HepG2 (cell line): ENCODE data around the gene COL9A3. TPM values are rescaled to one million over a fixed set of nuclear protein-coding genes. Genes with fewer than 3 reads are reported as not detected.

Source experiments
- ATAD3A ChIP-seq: sonication (generic); formaldehyde crosslinking; IDR thresholded peaks from 2 replicates; pipeline ENCODE4 v1.4.0; 2020; ENCODE audit warnings: missing genetic modification reagents
- CHD4 ChIP-seq: fragments of 200-600 bp; sonication (generic); IDR thresholded peaks from 2 replicates; pipeline ENCODE4 v1.7.0; 2017; ENCODE audit warnings: mild to moderate bottlenecking, low read length, borderline replicate concordance
- ERF ChIP-seq: IDR thresholded peaks from 2 replicates; pipeline ENCODE4 v1.6.1; 2018; ENCODE audit warnings: missing biosample characterization, missing genetic modification reagents
- HMGA1 ChIP-seq: sonication (generic); formaldehyde crosslinking; conservative IDR thresholded peaks from 2 replicates; pipeline ENCODE4 v1.4.0; 2020; ENCODE audit warnings: missing genetic modification reagents
- NFATC3 ChIP-seq: sonication (generic); formaldehyde crosslinking; IDR thresholded peaks from 2 replicates; pipeline ENCODE4 v1.5.1; 2020; ENCODE audit warnings: mild to moderate bottlenecking, missing genetic modification reagents
- REXO4 ChIP-seq: sonication (generic); formaldehyde crosslinking; IDR thresholded peaks from 2 replicates; pipeline ENCODE4 v1.8.0; 2022; ENCODE audit warnings: missing genetic modification reagents, mild to moderate bottlenecking, borderline replicate concordance
- RFX1 ChIP-seq: fragments of 450-650 bp; IDR thresholded peaks from 2 replicates; pipeline ENCODE4 v1.6.1; 2017
- SIN3A ChIP-seq: IDR thresholded peaks from 2 replicates; pipeline ENCODE4 v1.6.1; 2011; ENCODE audit warnings: low read depth, mild to moderate bottlenecking, control low read depth, low read length, borderline replicate concordance
- SMAD9 ChIP-seq: sonication (generic); formaldehyde crosslinking; IDR thresholded peaks from 2 replicates; pipeline ENCODE4 v1.5.1; 2020; ENCODE audit warnings: mild to moderate bottlenecking, missing genetic modification reagents
- SOX6 ChIP-seq, 2 experiments: fragments of 450-650 bp in 1 of 2; sonication (generic) in 1 of 2; formaldehyde crosslinking in 1 of 2; IDR thresholded peaks; 2 replicates each; pipeline versions ENCODE4 v1.4.0 to v1.6.1; 2017 to 2020; ENCODE audit warnings: antibody characterized with exemption in 1 of 2, mild to moderate bottlenecking in 1 of 2, missing genetic modification reagents in 1 of 2
- SRSF9 ChIP-seq: fragments of 200-400 bp; formaldehyde crosslinking; IDR thresholded peaks from 2 replicates; pipeline ENCODE4 v1.6.1; 2018; ENCODE audit warnings: borderline replicate concordance, mild to moderate bottlenecking, low read depth, low read length; ENCODE audit not compliant: insufficient read depth, poor library complexity, severe bottlenecking
- XRCC5 ChIP-seq: fragments of 200-400 bp; formaldehyde crosslinking; optimal IDR thresholded peaks from 2 replicates; pipeline ENCODE3; 2017; ENCODE audit warnings: mild to moderate bottlenecking, low read length
- ZNF354B ChIP-seq: sonication (generic); formaldehyde crosslinking; IDR thresholded peaks from 2 replicates; pipeline ENCODE4 v1.8.0; 2022; ENCODE audit warnings: mild to moderate bottlenecking, missing genetic modification reagents
- ZNF569 ChIP-seq: sonication (generic); formaldehyde crosslinking; IDR thresholded peaks from 2 replicates; pipeline ENCODE4 v1.5.0; 2020; ENCODE audit warnings: mild to moderate bottlenecking, missing genetic modification reagents, moderate library complexity, borderline replicate concordance
- ZNF709 ChIP-seq: sonication (generic); formaldehyde crosslinking; IDR thresholded peaks from 2 replicates; pipeline ENCODE4 v1.5.0; 2020; ENCODE audit warnings: mild to moderate bottlenecking, missing genetic modification reagents
- polyA plus RNA-seq, 8 experiments: library from polyadenylated mRNA; depleted of rRNA in 3 of 8; stranded (reverse) in 7 of 8; unstranded in 1 of 8; fragments of >200 nt; fragmentation: Illumina TruSeq in 4 of 8; extraction: Trizol in 4 of 8; gene quantifications; 2 replicates each; pipeline versions ENCODE4 v1.2.1 to v1.2.3, GENCODE V29; 2011 to 2016; ENCODE audit warnings: low read depth in 4 of 8, missing spikeins in 1 of 8, mixed read lengths in 1 of 8; ENCODE audit not compliant: insufficient read depth in 1 of 8
- total RNA-seq, 5 experiments: library from RNA; depleted of rRNA; stranded (reverse); fragments of >200 nt; fragmentation: Illumina TruSeq; extraction: Trizol; gene quantifications; 2 replicates each; pipeline ENCODE4 v1.2.3, GENCODE V29; 2016; ENCODE audit warnings: low read depth in 1 of 5
- TF ChIP-seq, protein P1 (sequence below): sonication (generic); formaldehyde crosslinking; IDR thresholded peaks from 2 replicates; pipeline ENCODE4 v1.4.0; 2020; ENCODE audit warnings: missing genetic modification reagents; ENCODE audit errors: not compliant biosample characterization
- TF ChIP-seq, protein P2 (sequence below): sonication (generic); formaldehyde crosslinking; IDR thresholded peaks from 2 replicates; pipeline ENCODE4 v1.5.0; 2020; ENCODE audit warnings: mild to moderate bottlenecking, missing genetic modification reagents, borderline replicate concordance
- TF ChIP-seq, protein P3 (sequence below): sonication (generic); formaldehyde crosslinking; IDR thresholded peaks from 2 replicates; pipeline ENCODE4 v1.4.0; 2020; ENCODE audit warnings: mild to moderate bottlenecking, missing genetic modification reagents
- TF ChIP-seq, protein P4 (sequence below): IDR thresholded peaks from 2 replicates; pipeline ENCODE4 v1.6.1; 2012; ENCODE audit warnings: inconsistent platforms

Gene COL9A3
- total and polyA plus RNA-seq, 2 of the 13 experiments (the other 11 are each of a cell fraction or from before 2014, with no cell fraction given) = 155 to 204 TPM

DNA sequence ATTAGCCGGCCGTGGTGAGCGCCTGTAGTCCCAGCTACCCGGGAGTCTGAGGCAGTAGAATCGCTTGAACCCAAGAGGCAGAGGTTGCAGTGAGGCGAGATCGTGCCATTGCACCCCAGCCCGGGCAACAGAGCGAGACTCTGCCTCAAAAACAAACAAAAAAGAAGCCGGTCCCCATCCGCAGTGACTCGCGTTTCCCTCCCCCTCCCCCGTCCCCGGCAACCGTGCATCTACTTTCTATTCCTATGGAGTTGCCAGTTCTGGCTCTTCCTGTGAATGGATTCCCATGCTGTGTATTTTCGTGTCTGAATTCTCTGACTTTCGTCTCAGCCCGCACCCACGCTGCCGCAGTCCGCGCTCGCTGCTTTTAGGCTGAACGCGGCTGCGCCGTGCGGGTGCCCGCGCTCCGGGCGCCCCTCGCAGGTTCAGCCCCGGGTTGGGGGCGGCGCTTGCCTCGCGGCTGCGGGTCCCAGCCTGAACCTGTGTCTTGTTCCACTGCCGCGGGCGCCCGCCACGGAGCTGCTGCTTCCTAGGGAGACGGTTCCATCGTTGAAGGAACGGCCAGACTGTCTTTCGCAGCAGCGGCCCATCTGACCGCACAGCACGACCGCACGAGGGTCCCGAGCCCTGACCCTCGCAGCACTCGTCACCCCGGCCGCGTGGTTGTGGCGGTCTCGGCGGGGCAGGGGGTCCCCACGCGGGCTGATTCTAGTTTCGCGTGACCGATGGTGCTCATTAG lies 21.7 kb upstream of the COL9A3 start (continued):
- TF ChIP-seq SOX6 (IDR thresholded peaks at IDR 0.05) = no peak
- TF ChIP-seq SOX6 (CRISPR knock-in tag; IDR thresholded peaks at IDR 0.05) = no peak
- no peak for TF ChIP-seq SMAD9 (CRISPR knock-in tag)
- no peak for TF ChIP-seq RFX1
- TF ChIP-seq ERF (CRISPR knock-in tag) = peak; percentile 77
- TF ChIP-seq REXO4 (CRISPR knock-in tag) = no peak; the same call in 1 of the 2 replicates
- TF ChIP-seq ZNF709 = no peak; the same call in 1 of the 2 replicates
- no peak for TF ChIP-seq HMGA1
- TF ChIP-seq, protein P1, sequence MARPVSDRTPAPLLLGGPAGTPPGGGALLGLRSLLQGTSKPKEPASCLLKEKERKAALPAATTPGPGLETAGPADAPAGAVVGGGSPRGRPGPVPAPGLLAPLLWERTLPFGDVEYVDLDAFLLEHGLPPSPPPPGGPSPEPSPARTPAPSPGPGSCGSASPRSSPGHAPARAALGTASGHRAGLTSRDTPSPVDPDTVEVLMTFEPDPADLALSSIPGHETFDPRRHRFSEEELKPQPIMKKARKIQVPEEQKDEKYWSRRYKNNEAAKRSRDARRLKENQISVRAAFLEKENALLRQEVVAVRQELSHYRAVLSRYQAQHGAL (CRISPR knock-in tag) = no peak
- peak; percentile 97 for TF ChIP-seq CHD4
- TF ChIP-seq, protein P2, sequence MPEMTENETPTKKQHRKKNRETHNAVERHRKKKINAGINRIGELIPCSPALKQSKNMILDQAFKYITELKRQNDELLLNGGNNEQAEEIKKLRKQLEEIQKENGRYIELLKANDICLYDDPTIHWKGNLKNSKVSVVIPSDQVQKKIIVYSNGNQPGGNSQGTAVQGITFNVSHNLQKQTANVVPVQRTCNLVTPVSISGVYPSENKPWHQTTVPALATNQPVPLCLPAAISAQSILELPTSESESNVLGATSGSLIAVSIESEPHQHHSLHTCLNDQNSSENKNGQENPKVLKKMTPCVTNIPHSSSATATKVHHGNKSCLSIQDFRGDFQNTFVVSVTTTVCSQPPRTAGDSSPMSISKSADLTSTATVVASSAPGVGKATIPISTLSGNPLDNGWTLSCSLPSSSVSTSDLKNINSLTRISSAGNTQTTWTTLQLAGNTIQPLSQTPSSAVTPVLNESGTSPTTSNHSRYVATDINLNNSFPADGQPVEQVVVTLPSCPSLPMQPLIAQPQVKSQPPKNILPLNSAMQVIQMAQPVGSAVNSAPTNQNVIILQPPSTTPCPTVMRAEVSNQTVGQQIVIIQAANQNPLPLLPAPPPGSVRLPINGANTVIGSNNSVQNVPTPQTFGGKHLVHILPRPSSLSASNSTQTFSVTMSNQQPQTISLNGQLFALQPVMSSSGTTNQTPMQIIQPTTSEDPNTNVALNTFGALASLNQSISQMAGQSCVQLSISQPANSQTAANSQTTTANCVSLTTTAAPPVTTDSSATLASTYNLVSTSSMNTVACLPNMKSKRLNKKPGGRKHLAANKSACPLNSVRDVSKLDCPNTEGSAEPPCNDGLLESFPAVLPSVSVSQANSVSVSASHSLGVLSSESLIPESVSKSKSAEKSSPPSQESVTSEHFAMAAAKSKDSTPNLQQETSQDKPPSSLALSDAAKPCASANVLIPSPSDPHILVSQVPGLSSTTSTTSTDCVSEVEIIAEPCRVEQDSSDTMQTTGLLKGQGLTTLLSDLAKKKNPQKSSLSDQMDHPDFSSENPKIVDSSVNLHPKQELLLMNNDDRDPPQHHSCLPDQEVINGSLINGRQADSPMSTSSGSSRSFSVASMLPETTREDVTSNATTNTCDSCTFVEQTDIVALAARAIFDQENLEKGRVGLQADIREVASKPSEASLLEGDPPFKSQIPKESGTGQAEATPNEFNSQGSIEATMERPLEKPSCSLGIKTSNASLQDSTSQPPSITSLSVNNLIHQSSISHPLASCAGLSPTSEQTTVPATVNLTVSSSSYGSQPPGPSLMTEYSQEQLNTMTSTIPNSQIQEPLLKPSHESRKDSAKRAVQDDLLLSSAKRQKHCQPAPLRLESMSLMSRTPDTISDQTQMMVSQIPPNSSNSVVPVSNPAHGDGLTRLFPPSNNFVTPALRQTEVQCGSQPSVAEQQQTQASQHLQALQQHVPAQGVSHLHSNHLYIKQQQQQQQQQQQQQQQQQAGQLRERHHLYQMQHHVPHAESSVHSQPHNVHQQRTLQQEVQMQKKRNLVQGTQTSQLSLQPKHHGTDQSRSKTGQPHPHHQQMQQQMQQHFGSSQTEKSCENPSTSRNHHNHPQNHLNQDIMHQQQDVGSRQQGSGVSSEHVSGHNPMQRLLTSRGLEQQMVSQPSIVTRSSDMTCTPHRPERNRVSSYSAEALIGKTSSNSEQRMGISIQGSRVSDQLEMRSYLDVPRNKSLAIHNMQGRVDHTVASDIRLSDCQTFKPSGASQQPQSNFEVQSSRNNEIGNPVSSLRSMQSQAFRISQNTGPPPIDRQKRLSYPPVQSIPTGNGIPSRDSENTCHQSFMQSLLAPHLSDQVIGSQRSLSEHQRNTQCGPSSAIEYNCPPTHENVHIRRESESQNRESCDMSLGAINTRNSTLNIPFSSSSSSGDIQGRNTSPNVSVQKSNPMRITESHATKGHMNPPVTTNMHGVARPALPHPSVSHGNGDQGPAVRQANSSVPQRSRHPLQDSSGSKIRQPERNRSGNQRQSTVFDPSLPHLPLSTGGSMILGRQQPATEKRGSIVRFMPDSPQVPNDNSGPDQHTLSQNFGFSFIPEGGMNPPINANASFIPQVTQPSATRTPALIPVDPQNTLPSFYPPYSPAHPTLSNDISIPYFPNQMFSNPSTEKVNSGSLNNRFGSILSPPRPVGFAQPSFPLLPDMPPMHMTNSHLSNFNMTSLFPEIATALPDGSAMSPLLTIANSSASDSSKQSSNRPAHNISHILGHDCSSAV (CRISPR knock-in tag) = no peak
- no peak for TF ChIP-seq NFATC3 (CRISPR knock-in tag)
- TF ChIP-seq SIN3A = peak; percentile 62; the same call in 1 of the 2 replicates
- TF ChIP-seq ZNF354B (CRISPR knock-in tag) = peak; percentile 84
- TF ChIP-seq ZNF569 (CRISPR knock-in tag) = no peak
- TF ChIP-seq, protein P3, sequence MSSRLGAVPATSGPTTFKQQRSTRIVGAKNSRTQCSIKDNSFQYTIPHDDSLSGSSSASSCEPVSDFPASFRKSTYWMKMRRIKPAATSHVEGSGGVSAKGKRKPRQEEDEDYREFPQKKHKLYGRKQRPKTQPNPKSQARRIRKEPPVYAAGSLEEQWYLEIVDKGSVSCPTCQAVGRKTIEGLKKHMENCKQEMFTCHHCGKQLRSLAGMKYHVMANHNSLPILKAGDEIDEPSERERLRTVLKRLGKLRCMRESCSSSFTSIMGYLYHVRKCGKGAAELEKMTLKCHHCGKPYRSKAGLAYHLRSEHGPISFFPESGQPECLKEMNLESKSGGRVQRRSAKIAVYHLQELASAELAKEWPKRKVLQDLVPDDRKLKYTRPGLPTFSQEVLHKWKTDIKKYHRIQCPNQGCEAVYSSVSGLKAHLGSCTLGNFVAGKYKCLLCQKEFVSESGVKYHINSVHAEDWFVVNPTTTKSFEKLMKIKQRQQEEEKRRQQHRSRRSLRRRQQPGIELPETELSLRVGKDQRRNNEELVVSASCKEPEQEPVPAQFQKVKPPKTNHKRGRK (CRISPR knock-in tag) = peak; percentile 71; the same call in 1 of the 2 replicates
- peak; percentile 62 for TF ChIP-seq XRCC5
- no peak for TF ChIP-seq ATAD3A (CRISPR knock-in tag)
- TF ChIP-seq, protein P4, sequence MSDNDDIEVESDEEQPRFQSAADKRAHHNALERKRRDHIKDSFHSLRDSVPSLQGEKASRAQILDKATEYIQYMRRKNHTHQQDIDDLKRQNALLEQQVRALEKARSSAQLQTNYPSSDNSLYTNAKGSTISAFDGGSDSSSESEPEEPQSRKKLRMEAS = peak; percentile 87
- no peak for TF ChIP-seq SRSF9
